ENCODE data around the gene CLHC1.
"Not testable (repeated sequence)": the region's sequence is repeated elsewhere in the genome, so short reads cannot be mapped to it uniquely, and the experiment has no call there.

The CLHC1 gene

DNA sequence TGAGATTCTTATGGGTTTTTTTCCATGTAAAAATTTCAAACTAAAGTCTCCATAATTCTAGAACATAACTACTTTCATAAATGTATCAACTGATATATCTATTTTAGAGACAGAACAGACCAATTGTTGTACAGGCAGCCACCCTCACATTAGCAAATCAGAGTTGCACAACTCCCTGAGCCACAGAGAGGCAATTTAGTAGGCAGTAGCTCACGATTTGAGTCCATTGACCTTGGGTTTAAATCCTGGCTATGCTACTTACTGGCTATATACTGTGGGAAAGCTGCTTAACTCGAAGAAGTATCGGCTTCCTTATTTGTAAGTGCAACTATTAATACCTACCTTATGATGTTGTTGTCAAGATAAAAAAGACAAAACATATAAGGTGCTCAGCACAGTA, 20.7 kb upstream of the CLHC1 start:
- Histone ChIP-seq H3K27me3 (ENCODE audit: insufficient read depth, low read length) (no peaks in the 10 kb centered on the region), H3K27ac (ENCODE audit: low read length) (no peak overlapping the region), H3K4me1 (ENCODE audit: insufficient read depth, low read length) (no peaks in the 10 kb centered on the region), H3K4me3 (ENCODE audit: low read length) (no peak overlapping the region), H3K9me3 (ENCODE audit: insufficient read depth, low read depth, low read length) (no peaks in the 10 kb centered on the region), H3K36me3 (ENCODE audit: insufficient read depth, low read depth, low read length) (peaks cover 60% of the 10 kb centered on the region), H3K9ac (ENCODE audit: low read depth, low read length) (no peak overlapping the region)

DNA sequence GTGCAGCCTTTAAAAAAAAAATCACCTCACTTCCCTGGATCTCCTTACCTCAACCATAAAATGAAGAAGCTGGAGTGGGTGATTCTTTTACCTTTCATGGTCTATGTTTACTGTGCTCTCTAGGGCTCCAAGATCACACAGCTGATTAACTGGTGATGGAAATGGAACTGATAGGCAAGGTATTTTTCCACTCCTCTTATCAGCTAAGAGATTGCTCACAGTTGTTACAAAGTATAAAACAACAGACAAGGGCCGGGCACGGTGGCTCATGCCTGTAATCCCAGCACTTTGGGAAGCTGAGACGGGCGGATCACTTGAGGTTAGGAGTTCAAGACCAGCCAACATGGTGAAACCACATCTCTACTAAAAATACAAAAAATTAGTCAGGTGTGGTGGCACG, 14.9 kb upstream of the CLHC1 start:
- no peaks in the 10 kb centered on the region for H3K27me3 ChIP-seq (ENCODE audit: insufficient read depth, low read length)
- no peak overlapping the region for H3K9ac ChIP-seq (ENCODE audit: low read depth, low read length)
- H3K9me3 ChIP-seq (ENCODE audit: insufficient read depth, low read depth, low read length) = no peaks in the 10 kb centered on the region
- H3K4me3 ChIP-seq (ENCODE audit: low read length) = no peak overlapping the region
- no peaks in the 10 kb centered on the region for H3K4me1 ChIP-seq (ENCODE audit: insufficient read depth, low read length)
- no peak overlapping the region for H3K27ac ChIP-seq (ENCODE audit: low read length)
- peaks cover 79% of the 10 kb centered on the region for H3K36me3 ChIP-seq (ENCODE audit: insufficient read depth, low read depth, low read length)

DNA sequence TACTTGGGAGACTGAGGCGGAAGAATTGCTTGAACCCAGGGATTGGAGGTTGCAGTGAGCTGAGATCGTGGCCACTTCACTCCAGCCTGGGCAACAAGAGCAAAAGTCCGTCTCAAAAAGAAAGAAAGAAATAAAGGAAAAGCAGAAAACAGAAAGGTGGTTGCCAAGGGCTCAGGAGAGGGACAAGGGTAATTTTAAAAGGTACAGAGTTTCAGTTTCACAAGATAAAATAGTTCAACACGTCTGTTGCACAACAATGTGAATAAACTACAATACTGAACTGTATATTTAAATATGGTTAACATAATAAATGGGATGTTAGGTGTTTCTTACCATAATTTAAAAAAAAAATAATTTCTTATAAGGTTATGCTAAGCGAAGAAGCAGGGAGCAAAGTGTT, 13.3 kb upstream of the CLHC1 start:
- Histone ChIP-seq H3K36me3 (ENCODE audit: insufficient read depth, low read depth, low read length) (peaks cover 71% of the 10 kb centered on the region), H3K9me3 (ENCODE audit: insufficient read depth, low read depth, low read length) (no peaks in the 10 kb centered on the region), H3K4me3 (ENCODE audit: low read length) (no peak overlapping the region), H3K27me3 (ENCODE audit: insufficient read depth, low read length) (no peaks in the 10 kb centered on the region), H3K4me1 (ENCODE audit: insufficient read depth, low read length) (no peaks in the 10 kb centered on the region), H3K27ac (ENCODE audit: low read length) (no peak overlapping the region), H3K9ac (ENCODE audit: low read depth, low read length) (no peak overlapping the region)

DNA sequence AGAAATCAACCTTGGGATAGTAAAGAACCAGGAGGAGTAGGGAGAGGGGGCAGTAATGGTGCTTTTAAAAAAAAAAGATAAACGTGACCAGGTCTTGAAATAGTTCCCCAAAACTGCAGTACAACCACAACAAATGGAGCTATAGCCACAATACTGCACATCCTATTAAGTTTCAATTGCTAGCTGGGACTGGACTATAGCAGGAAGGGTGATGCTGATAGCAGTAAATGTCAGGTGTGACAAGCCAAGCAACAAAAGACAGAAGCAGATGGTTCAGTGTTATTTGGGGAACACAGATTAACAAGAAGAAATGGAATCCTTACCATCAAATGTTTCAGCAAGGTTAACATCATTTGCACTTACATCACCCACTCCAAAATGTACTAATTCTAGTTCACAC, 10.5 kb upstream of the CLHC1 start:
- Histone ChIP-seq H3K4me3 (ENCODE audit: low read length) (no peak overlapping the region), H3K27ac (ENCODE audit: low read length) (no peak overlapping the region), H3K36me3 (ENCODE audit: insufficient read depth, low read depth, low read length) (peaks cover 69% of the 10 kb centered on the region), H3K9ac (ENCODE audit: low read depth, low read length) (no peak overlapping the region), H3K9me3 (ENCODE audit: insufficient read depth, low read depth, low read length) (no peaks in the 10 kb centered on the region), H3K4me1 (ENCODE audit: insufficient read depth, low read length) (no peaks in the 10 kb centered on the region), H3K27me3 (ENCODE audit: insufficient read depth, low read length) (no peaks in the 10 kb centered on the region)

DNA sequence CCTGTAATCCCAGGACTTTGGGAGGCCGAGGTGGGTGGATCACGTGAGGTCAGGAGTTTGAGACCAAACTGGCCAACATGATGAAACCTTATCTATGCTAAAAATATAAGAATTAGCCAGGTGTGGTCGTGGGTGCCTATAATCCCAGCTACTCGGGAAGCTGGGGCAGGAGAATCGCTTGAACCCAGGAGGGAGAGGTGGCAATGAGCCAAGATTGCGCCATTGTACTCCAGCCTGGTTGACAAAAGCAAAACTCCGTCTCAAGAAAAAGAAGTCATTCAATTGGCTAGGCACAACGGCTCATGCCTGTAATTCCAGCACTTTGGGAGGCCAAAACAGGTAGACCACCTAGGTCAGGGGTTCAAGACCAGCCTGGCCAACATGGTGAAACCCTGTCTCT, 9.5 kb upstream of the CLHC1 start:
- H3K9ac ChIP-seq (ENCODE audit: low read depth, low read length); H3K27ac ChIP-seq (ENCODE audit: low read length); H3K4me1 ChIP-seq (ENCODE audit: insufficient read depth, low read length); H3K4me3 ChIP-seq (ENCODE audit: low read length); H3K9me3 ChIP-seq (ENCODE audit: insufficient read depth, low read depth, low read length); H3K27me3 ChIP-seq (ENCODE audit: insufficient read depth, low read length): not testable (repeated sequence)
- peaks cover 67% of the 10 kb centered on the region for H3K36me3 ChIP-seq (ENCODE audit: insufficient read depth, low read depth, low read length)

DNA sequence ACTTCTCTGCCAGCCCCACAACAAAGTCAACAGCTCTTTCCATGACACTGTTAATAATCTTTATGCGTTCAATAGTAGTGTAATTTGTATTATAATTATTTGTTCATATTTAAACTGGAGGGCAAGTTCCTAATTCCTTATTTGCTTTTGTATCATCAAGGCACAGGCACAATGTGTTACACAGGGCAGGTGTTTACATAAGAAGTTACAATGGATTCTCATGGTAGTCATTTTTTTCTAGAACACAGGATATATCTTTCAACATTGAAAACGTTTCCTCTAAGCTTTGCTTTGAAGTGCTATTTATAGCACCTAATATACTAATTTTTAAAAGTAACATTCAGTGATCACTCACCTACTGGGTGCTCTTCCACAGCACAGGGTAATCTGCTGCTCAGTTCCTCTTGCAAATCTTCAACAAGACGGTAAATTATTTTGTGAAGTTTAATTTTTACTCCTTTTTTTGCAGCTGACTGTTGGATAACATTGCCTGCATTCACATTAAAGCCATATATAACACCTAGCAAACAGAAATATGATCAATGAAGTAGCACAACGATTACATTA, 7.6 kb upstream of the CLHC1 start:
- no peak overlapping the region for H3K27ac ChIP-seq (ENCODE audit: low read length)
- no peak overlapping the region for H3K9ac ChIP-seq (ENCODE audit: low read depth, low read length)
- no peaks in the 10 kb centered on the region for H3K4me1 ChIP-seq (ENCODE audit: insufficient read depth, low read length)
- no peaks in the 10 kb centered on the region for H3K27me3 ChIP-seq (ENCODE audit: insufficient read depth, low read length)
- peaks cover 69% of the 10 kb centered on the region for H3K36me3 ChIP-seq (ENCODE audit: insufficient read depth, low read depth, low read length)
- H3K4me3 ChIP-seq (ENCODE audit: low read length) = no peak overlapping the region
- no peaks in the 10 kb centered on the region for H3K9me3 ChIP-seq (ENCODE audit: insufficient read depth, low read depth, low read length)

DNA sequence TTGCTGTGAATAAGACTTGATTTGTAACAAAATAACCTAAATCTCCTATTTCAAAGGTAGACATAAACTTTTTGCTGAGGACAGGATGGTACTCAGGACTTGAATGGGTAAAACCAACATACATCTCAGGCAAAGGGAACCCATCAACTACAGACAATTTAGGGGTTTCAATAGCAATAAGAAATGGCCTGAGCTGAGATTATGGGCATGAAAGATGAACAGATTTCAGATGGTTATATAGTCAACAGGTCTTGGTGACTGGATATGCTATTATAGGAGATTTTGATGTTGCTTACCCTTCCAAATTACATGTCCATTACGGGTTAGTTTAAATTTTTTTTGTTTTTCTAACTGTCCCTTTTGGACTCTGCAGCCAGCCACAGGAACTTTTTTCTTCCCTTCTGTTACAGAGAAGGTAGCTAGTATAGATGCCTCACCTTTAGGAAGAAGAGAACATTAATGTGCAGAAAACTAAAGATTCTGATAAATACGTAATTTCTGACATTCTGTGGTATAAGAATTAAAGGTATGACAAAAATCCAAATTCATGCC, 5.0 kb upstream of the CLHC1 start:
- H3K4me3 ChIP-seq (ENCODE audit: low read length) = no peak overlapping the region
- no peaks in the 10 kb centered on the region for H3K9me3 ChIP-seq (ENCODE audit: insufficient read depth, low read depth, low read length)
- H3K9ac ChIP-seq (ENCODE audit: low read depth, low read length) = no peak overlapping the region
- H3K4me1 ChIP-seq (ENCODE audit: insufficient read depth, low read length) = no peaks in the 10 kb centered on the region
- no peak overlapping the region for H3K27ac ChIP-seq (ENCODE audit: low read length)
- H3K36me3 ChIP-seq (ENCODE audit: insufficient read depth, low read depth, low read length) = peaks cover 66% of the 10 kb centered on the region
- no peaks in the 10 kb centered on the region for H3K27me3 ChIP-seq (ENCODE audit: insufficient read depth, low read length)

DNA sequence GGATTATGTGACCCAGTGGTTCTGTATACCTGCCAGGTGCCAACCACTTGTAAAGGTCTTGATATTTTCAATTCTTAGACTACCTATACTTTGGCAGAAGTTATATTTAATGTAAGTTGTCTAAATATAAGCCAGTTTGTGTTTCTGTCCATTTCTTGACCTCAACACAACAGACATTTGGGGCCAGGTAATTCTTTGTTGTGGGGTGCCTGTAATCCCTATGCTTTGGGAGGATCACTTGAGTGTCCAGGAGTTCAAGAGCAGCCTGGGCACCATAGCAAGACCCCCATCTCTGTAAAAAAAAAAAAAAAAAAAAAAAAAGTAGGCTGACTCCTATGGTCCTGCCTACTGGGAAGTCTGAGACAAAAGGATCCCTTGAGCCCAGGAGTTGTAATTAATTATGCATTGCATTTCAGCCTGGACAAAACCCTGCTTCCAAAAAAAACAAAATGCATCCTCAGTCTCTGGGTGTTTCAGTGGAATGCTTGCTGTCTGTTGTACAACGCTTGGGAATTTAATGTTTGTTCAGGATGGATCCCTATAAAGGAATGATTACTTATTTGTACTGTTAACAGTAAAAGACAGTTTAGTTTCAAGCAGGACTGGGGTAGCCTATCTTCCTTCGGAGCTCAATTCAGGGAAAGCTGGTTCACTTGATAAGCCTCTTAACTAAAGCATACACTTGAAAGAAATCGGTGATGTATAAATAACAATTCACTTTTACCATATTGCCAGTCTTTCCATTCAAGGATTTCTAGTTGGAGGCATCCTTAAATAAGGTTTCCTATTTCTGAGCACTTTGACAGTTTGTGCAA, 3.8 kb upstream of the CLHC1 start:
- Histone ChIP-seq H3K36me3 (ENCODE audit: insufficient read depth, low read depth, low read length) (peaks cover 63% of the 10 kb centered on the region), H3K9me3 (ENCODE audit: insufficient read depth, low read depth, low read length) (no peaks in the 10 kb centered on the region), H3K27me3 (ENCODE audit: insufficient read depth, low read length) (no peaks in the 10 kb centered on the region), H3K4me1 (ENCODE audit: insufficient read depth, low read length) (peaks cover 3% of the 10 kb centered on the region; the same call in 1 of the 2 replicates), H3K27ac (ENCODE audit: low read length) (no peak overlapping the region), H3K4me3 (ENCODE audit: low read length) (no peak overlapping the region), H3K9ac (ENCODE audit: low read depth, low read length) (no peak overlapping the region; the same call in 1 of the 2 replicates)

DNA sequence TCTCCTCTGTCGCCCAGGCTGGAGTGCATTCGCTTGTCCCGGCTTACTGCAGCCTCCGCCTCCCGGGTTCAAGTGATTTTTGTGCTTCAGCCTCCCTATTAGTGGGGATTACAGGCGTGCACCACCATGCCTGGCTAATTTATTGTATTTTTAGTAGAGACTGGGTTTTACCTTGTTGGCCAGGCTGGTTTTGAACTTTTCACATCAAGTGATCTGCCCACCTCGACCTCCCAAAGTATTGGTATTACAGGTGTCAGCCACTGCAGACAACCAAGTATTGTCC, 1.5 kb upstream of the CLHC1 start:
- Histone ChIP-seq H3K9ac (ENCODE audit: low read depth, low read length) (peak overlapping the region; percentile 100), H3K9me3 (ENCODE audit: insufficient read depth, low read depth, low read length) (no peaks in the 10 kb centered on the region), H3K4me3 (ENCODE audit: low read length) (peak overlapping the region; percentile 96), H3K4me1 (ENCODE audit: insufficient read depth, low read length) (peaks cover 3% of the 10 kb centered on the region; the same call in 1 of the 2 replicates), H3K27ac (ENCODE audit: low read length) (peak overlapping the region; percentile 100), H3K36me3 (ENCODE audit: insufficient read depth, low read depth, low read length) (peaks cover 49% of the 10 kb centered on the region), H3K27me3 (ENCODE audit: insufficient read depth, low read length) (no peaks in the 10 kb centered on the region)

DNA sequence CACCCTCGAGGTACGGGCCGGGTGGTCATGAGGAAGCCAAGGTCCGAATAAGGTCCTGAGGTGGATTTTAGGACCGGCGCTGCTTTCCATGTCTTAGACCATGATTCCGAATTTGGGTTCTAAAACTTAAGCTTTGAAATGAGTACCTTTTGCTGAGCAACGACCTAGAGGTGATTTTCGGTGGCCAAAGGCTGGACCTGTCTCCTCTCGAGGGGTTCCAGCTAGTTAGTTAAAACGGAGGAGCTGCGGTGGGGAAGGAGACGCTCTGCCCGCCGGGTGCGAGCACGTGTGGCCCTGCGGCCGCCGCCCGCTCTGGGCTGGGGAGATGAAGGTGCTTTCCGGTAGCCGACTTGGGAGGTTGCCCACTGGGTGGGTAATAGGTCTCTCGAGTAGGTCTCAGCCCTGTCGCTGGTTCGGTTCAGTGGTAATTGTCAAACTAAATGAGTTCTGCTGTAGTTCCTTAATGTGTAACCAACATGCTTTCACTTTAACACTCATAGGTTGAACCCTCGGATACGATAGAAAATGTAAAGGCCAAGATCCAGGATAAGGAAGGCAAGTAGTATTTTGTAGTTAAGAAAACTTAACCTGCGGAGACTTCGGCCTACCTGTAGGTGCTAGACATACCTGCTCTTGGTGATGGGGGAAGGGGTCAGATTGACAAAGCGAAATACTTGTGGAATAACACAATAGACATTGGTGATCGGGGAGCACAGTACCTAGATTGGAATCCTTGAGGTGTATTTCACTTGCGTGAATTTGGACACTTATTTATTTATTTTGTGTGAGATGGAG, 967 bp upstream of the CLHC1 start:
- H3K27ac ChIP-seq (ENCODE audit: low read length) = peak overlapping the region; percentile 100
- H3K36me3 ChIP-seq (ENCODE audit: insufficient read depth, low read depth, low read length) = peaks cover 48% of the 10 kb centered on the region
- peak overlapping the region; percentile 100 for H3K9ac ChIP-seq (ENCODE audit: low read depth, low read length)
- no peaks in the 10 kb centered on the region for H3K27me3 ChIP-seq (ENCODE audit: insufficient read depth, low read length)
- peaks cover 3% of the 10 kb centered on the region; the same call in 1 of the 2 replicates for H3K4me1 ChIP-seq (ENCODE audit: insufficient read depth, low read length)
- H3K9me3 ChIP-seq (ENCODE audit: insufficient read depth, low read depth, low read length) = no peaks in the 10 kb centered on the region
- peak overlapping the region; percentile 96 for H3K4me3 ChIP-seq (ENCODE audit: low read length)

DNA sequence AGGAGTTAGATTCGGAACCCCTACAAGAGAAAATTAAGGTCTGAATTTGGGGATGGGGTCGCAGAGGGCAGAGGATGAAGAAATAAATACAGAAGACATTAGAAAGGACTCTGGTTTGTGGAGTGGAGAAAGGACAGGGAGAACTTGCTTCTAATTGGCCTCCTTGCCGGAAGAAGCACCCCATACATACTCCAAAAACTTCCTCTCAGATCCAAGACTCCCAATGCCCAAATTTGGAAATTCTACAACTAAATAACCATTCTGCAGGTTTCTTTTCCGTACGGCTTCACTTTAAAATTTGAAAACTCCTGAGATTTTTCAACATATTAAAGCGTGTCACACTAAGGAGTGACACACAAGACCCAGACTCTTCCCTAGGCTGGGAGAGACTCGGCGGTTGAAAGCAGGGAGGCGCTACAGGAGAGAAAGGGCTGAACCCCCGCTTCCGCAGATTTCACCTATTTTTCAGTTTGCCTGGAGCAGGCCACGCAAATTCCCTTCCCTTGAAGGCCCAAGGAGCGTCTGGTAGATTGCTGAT, 478 bp downstream of the CLHC1 start:
- Histone ChIP-seq H3K9ac (ENCODE audit: low read depth, low read length) (peak overlapping the region; percentile 100), H3K27ac (ENCODE audit: low read length) (peak overlapping the region; percentile 100), H3K36me3 (ENCODE audit: insufficient read depth, low read depth, low read length) (peaks cover 40% of the 10 kb centered on the region), H3K4me1 (ENCODE audit: insufficient read depth, low read length) (peaks cover 3% of the 10 kb centered on the region; the same call in 1 of the 2 replicates), H3K9me3 (ENCODE audit: insufficient read depth, low read depth, low read length) (no peaks in the 10 kb centered on the region), H3K27me3 (ENCODE audit: insufficient read depth, low read length) (no peaks in the 10 kb centered on the region), H3K4me3 (ENCODE audit: low read length) (peak overlapping the region; percentile 96)
